Cardiac fibroblast (primary cell): Measurements from ENCODE around the gene SNX3.

Experiments used
- DNase-seq, 2 donors: peaks; one replicate each; pipeline versions ENCODE4 v3.0.0 to v3.0.0-alpha.2; 2010; ENCODE audit warnings: low read depth in 2 of 2
- H3K4me3 ChIP-seq, 2 donors: replicated peaks in 1 of 2; 1 replicate in 1 of 2; 2 replicates in 1 of 2; pipeline ENCODE4 v1.5.1; 2011; ENCODE audit warnings: low read depth in 2 of 2, low read length in 2 of 2, mild to moderate bottlenecking in 2 of 2, moderate library complexity in 1 of 2
- TF ChIP-seq, protein P1 (sequence below): IDR thresholded peaks from one replicate; pipeline ENCODE4 v1.5.1; 2011; ENCODE audit warnings: low read depth, mild to moderate bottlenecking, low read length, inconsistent platforms

SNX3 gene

DNA sequence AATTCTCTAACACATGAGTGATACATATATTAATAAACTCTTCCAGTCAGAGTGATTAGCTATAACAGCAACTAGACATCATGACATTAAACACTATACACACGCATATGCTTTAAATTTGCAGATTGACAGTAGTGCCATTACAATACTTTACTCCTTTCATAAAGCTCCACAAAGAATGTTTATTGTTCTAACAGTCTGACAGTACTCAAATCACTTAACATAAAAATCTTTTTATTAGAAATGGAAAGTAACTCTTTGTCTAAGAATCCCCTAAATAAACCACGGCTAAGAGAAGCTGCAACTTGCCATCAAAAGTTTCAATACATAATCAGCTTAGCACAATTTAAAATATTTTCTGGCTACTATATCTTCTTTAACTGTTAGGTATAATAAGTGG, 24.0 kb downstream of the SNX3 start:
- DNase-seq: no peak
- TF ChIP-seq, protein P1, sequence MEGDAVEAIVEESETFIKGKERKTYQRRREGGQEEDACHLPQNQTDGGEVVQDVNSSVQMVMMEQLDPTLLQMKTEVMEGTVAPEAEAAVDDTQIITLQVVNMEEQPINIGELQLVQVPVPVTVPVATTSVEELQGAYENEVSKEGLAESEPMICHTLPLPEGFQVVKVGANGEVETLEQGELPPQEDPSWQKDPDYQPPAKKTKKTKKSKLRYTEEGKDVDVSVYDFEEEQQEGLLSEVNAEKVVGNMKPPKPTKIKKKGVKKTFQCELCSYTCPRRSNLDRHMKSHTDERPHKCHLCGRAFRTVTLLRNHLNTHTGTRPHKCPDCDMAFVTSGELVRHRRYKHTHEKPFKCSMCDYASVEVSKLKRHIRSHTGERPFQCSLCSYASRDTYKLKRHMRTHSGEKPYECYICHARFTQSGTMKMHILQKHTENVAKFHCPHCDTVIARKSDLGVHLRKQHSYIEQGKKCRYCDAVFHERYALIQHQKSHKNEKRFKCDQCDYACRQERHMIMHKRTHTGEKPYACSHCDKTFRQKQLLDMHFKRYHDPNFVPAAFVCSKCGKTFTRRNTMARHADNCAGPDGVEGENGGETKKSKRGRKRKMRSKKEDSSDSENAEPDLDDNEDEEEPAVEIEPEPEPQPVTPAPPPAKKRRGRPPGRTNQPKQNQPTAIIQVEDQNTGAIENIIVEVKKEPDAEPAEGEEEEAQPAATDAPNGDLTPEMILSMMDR: no peak
- H3K4me3 ChIP-seq: no peak overlapping the region

DNA sequence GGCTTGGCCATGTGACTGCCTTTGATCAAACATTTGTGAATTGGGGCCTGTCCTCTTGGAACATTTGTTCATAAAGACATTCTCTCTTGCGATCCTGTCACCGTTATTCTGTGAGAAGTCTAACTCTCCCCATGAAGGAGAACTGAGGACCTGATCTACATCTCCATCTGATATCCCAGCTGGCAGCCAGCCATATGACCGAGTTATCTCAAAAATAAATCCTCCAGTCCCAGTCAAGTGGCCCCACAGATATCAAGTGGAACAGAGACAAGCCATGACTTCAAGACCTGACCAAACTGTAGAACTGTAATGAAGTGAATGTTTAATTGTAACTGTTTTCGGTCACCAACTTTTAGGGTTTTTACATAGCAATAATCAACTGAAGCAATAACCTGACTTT, 25.7 kb downstream of the SNX3 start:
- TF ChIP-seq, protein P1: no peak
- no peak overlapping the region for H3K4me3 ChIP-seq
- no peak for DNase-seq

DNA sequence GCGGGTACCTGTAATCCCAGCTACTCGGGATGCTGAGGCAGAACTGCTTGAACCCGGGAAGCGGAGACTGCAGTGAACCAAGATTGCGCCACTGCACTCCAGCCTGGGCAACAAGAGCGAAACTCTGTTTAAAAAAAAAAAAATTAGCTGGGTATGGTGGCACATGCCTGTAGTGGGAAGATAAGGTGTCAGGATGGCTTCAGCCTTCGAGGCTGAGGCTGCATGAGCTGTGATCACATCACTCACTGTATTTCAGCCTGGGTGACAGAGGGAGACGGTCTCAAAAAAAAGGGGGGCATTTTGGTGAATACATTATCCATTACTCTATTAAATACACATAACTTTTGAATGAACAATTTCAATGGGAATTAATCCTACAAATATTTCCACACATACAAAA, 32.4 kb downstream of the SNX3 start:
- TF ChIP-seq, protein P1: no peak
- DNase-seq: no peak
- no peak overlapping the region for H3K4me3 ChIP-seq

DNA sequence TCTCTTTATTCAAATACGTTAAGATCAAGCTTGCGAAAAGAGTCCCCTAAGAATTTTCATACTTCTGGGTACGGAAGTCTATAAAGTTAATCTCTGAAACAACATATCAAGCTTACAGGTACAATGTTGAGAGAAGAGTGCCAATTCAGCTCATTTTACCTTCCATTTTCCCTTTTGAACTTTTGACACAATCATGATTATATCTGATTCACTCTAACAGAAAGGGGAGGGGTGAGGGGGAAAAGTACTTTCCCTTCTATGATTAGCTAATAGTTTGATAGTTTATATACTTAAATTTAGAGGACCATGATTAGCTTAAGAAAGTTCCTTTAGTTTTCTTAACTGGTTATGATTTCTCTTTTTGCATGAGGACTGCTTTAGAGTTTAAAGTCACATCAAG, 33.5 kb downstream of the SNX3 start:
- DNase-seq: no peak
- TF ChIP-seq, protein P1: no peak
- H3K4me3 ChIP-seq: no peak overlapping the region

DNA sequence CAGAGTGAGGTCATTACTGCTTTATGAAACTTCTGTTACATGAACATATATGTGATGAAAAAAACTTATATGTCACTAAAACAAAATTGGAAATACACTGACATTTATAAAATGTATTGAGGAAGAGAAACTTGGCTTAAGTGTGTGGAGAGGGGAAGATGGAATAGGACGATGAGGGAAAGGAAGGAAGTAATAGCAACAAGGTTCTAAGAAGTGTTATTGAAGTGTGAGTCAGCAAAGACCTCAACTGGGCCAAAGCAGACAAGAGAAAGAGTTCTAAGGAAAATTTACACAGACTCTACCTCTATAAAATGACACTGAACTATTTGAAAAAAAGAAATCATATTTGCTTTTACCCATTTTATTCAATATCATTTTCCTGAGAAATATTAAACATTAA, 38.3 kb downstream of the SNX3 start:
- H3K4me3 ChIP-seq: no peak overlapping the region
- peak; percentile 26 to 28 for DNase-seq
- TF ChIP-seq, protein P1: no peak

DNA sequence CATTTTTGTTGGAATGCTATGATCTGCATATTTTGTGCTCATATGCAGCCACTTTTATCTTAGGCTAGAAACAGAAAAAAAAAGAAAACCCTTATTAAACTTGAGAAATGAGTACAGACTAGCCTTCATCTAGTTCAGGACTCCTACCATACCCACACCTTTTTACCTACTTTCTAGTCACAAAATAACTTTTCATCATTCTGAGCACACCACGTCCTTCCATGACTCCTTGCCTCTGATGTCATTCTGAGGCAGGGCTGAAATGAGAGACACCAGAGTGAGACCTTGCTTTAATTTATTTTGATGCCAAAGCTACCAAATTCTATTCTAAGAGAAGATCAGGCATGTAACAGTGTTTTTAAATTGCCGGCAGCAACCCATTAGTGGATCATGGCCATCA, 38.8 kb downstream of the SNX3 start:
- H3K4me3 ChIP-seq: no peak overlapping the region
- TF ChIP-seq, protein P1: no peak
- DNase-seq: no peak

DNA sequence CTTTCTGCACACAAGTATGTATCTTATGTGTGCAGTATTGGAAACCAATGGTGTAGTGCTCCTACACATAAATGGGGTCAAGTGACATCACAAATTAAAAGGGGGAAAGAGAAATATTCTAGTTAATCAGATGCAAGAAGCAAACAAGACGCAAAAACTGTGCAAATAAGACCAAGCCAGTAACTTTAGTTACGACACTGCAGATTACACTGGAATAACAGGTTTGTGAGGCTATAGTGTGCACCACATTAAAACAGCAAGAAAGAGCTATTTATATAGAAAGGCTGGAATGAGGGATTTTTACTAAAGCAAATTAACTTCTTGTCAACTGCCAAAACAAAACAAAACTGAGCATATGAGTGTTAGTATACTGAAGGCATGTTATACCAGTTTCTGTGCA, 49.2 kb downstream of the SNX3 start:
- TF ChIP-seq, protein P1: no peak

More for the DNA sequence above, 49.2 kb downstream of the SNX3 start:
- no peak overlapping the region for H3K4me3 ChIP-seq
- DNase-seq: no peak
